Measurements from ENCODE around the gene SP140L. TPM values are rescaled to one million over a fixed set of nuclear protein-coding genes. Genes with fewer than 3 reads are reported as not detected.

The SP140L gene
- total and polyA plus RNA-seq, 2 of the 8 experiments (the other 6 are each of a cell fraction or from before 2014, with no cell fraction given) = 0.36 to 1.5 TPM

DNA sequence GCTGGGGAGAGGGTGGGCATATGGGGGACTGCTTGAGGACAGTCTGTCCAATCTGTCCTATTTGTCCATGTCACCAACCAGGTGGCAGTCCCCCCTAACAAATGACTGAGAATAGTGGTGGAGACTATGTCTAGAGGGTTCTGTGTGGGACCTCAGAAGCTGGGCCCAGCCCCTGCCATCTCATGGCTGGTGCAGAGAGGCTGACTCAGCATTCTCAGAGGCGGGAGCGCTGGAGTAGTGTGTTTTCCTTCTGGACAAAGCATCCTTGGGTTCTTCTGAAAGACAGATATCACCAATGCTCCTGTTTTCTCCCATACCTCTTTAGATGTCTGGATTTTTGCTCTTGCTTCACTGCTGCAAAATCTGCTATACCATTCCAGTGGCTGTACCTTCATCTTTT, 44.1 kb upstream of the SP140L start:
- Histone ChIP-seq H4K5ac (ENCODE audit: insufficient read length, low read depth, low read length) (no peak overlapping the region), H3K79me1 (ENCODE audit: low read depth, low read length) (no peaks in the 10 kb centered on the region), H3K79me2 (ENCODE audit: control insufficient read depth in 1 of 2, insufficient read depth in 2 of 2, low read length in 2 of 2) (no peaks in the 10 kb centered on the region), H3K9ac (replicated peaks in 1 of 4; ENCODE audit: extremely low read depth in 1 of 4, low read depth in 3 of 4, low read length in 3 of 4) (no peak overlapping the region), H2AK5ac (ENCODE audit: low read depth, low read length) (no peak overlapping the region), H3K14ac (ENCODE audit: insufficient read length) (no peak overlapping the region), H2BK120ac (replicated peaks; ENCODE audit: low read depth, low read length) (no peak overlapping the region), H3K27me3 (replicated peaks in 1 of 4; ENCODE audit: control insufficient read depth in 3 of 4, extremely low read depth in 1 of 4, insufficient read depth in 3 of 4, low read length in 3 of 4) (no peaks in the 10 kb centered on the region), H2BK12ac (ENCODE audit: low read depth, low read length) (no peak overlapping the region), H2BK15ac (ENCODE audit: low read length) (no peak overlapping the region), H4K8ac (ENCODE audit: extremely low read depth, insufficient read depth, low read length) (no peak overlapping the region), H3K4ac (replicated peaks; ENCODE audit: insufficient read length, low read depth, low read length) (no peak overlapping the region), H2BK5ac (ENCODE audit: low read depth, low read length) (no peak overlapping the region), H4K91ac (replicated peaks; ENCODE audit: insufficient read length, low read length) (no peak overlapping the region), H3K23me2 (ENCODE audit: low read depth, low read length) (no peaks in the 10 kb centered on the region), H3K4me2 (ENCODE audit: insufficient read depth in 1 of 2, low read depth in 2 of 2, low read length in 2 of 2) (no peak overlapping the region), H3K4me3 (ENCODE audit: extremely low read depth in 1 of 4, insufficient read depth in 2 of 4, low read depth in 3 of 4, low read length in 4 of 4) (no peak overlapping the region), H2AFZ (ENCODE audit: low read length) (no peak overlapping the region), H3K36me3 (ENCODE audit: control insufficient read depth in 2 of 4, insufficient read depth in 4 of 4, low read length in 3 of 4) (no peaks in the 10 kb centered on the region), H3K23ac (ENCODE audit: insufficient read length) (no peak overlapping the region), H2BK20ac (ENCODE audit: low read length) (no peak overlapping the region), H3K27ac (ENCODE audit: low read depth, low read length) (no peak overlapping the region), H3K9me3 (ENCODE audit: insufficient read depth in 2 of 2, low read depth in 1 of 2, low read length in 1 of 2) (no peaks in the 10 kb centered on the region), H4K20me1 (replicated peaks in 1 of 2; ENCODE audit: control insufficient read depth in 1 of 2, insufficient read depth in 2 of 2, low read length in 2 of 2) (no peaks in the 10 kb centered on the region), H3K18ac (ENCODE audit: extremely low read depth, low read length) (no peak overlapping the region), H3K4me1 (replicated peaks in 1 of 4; ENCODE audit: control insufficient read depth in 3 of 4, insufficient read depth in 4 of 4, low read length in 3 of 4) (no peaks in the 10 kb centered on the region), H3K56ac (replicated peaks; ENCODE audit: insufficient read length, low read depth, low read length) (no peak overlapping the region)
- ChIA-PET CTCF (ENCODE audit: partially characterized antibody) (no interaction called here), POLR2A (ENCODE audit: partially characterized antibody) (no interaction called here)
- FAIRE-seq (no peak), DNase-seq (ENCODE audit: low read depth in 1 of 2, low spot score in 2 of 2) (no peak)
- TF ChIP-seq MAFK (IDR thresholded peaks at IDR 0.05; ENCODE audit: low read depth, low read length) = peak; percentile 60
- no peak for TF ChIP-seq POLR2AphosphoS5 (IDR thresholded peaks at IDR 0.05; ENCODE audit: low read depth, low read length)
- WGBS, 2 experiments (ENCODE audit: extremely low coverage in 1 of 2, insufficient coverage in 1 of 2, insufficient read length in 1 of 2, insufficient replicate concordance in 2 of 2, low coverage in 1 of 2, low lambda C conversion rate in 2 of 2, missing lambda C conversion rate in 1 of 2) = 77% methylated on average over 2 of the region's 2 CpGs; no CpG with 5 or more reads in 1 of the 2 experiments

Data from H1 (cell line).